GM12878 (cell line): ENCODE measurements around the gene PCBD1. TPM values are rescaled to one million over a fixed set of nuclear protein-coding genes. Genes with fewer than 3 reads are reported as not detected.

Experiments
- ATAC-seq: fragments of 200-7000 bp; cut with Tn5 transposase; 3 replicates; pipeline ENCODE4 v1.9.1; 2020; ENCODE audit warnings: mild to moderate bottlenecking, moderate library complexity
- BruUV-seq: library from RNA; stranded (reverse); fragments of 400-500 nt; replicated peaks from 2 replicates; lab custom pipeline; 2021; lab: Mats Ljungman, UMichigan
- CTCF ChIA-PET: fragments of 300-600 bp; sonication (Branson Sonifier 250); formaldehyde crosslinking; extraction: SDS; loops from one replicate; lab custom pipeline; 2021; ENCODE audit warnings: inconsistent platforms; lab: Yijun Ruan, JAX
- POLR2A ChIA-PET: fragments of 350-600 bp; formaldehyde crosslinking; extraction: SDS; loops from one replicate; lab custom pipeline; 2021; ENCODE audit warnings: inconsistent platforms; lab: Charles Lee
- RAD21 ChIA-PET: fragments of 300-600 bp; sonication (Branson Sonifier 250); formaldehyde crosslinking; loops from one replicate; lab custom pipeline; 2023; ENCODE audit warnings: antibody characterized with exemption; ENCODE audit not compliant: unreplicated experiment; lab: Charles Lee
- SMC1A ChIA-PET: fragments of 300-600 bp; sonication (Branson Sonifier 250); formaldehyde crosslinking; loops from one replicate; lab custom pipeline; 2023; ENCODE audit not compliant: unreplicated experiment, uncharacterized antibody; lab: Charles Lee
- DNase-seq: peaks from one replicate; pipeline ENCODE4 v3.0.0-alpha.2; 2011; ENCODE audit warnings: low read depth, low spot score
- FAIRE-seq: peaks from 3 replicates; lab custom pipeline; 2011; peaks lifted over from hg19 to GRCh38; lab: Jason Lieb, UNC
- H2AFZ ChIP-seq: 2 replicates; pipeline ENCODE4 v1.6.0; 2011; ENCODE audit warnings: low read depth, low read length, control low read depth; ENCODE audit not compliant: control insufficient read depth
- H3K27ac ChIP-seq: 2 replicates; pipeline ENCODE4 v1.5.1; 2011; ENCODE audit warnings: control low read depth; ENCODE audit not compliant: control insufficient read depth, insufficient read depth
- H3K27me3 ChIP-seq, 2 experiments: replicated peaks in 1 of 2; 2 replicates each; pipeline versions ENCODE4 v1.6.0 to v1.6.1; 2011; ENCODE audit warnings: low read length in 1 of 2; ENCODE audit not compliant: control insufficient read depth in 2 of 2, insufficient read depth in 2 of 2
- H3K36me3 ChIP-seq, 2 experiments: 2 replicates each; pipeline ENCODE4 v1.5.1; 2011; ENCODE audit warnings: low read length in 1 of 2; ENCODE audit not compliant: control insufficient read depth in 2 of 2, insufficient read depth in 2 of 2
- H3K4me1 ChIP-seq: 2 replicates; pipeline ENCODE4 v1.6.1; 2011; ENCODE audit warnings: mild to moderate bottlenecking, low read length, moderate library complexity, mixed read lengths; ENCODE audit not compliant: control insufficient read depth, insufficient read depth
- H3K4me2 ChIP-seq: 2 replicates; pipeline ENCODE4 v1.6.0; 2011; ENCODE audit warnings: control low read depth; ENCODE audit not compliant: control insufficient read depth, insufficient read depth
- H3K4me3 ChIP-seq: fragments of 200-600 bp; sonication (generic); 2 replicates; pipeline ENCODE4 v1.5.1; 2016
- H3K79me2 ChIP-seq: 2 replicates; pipeline ENCODE4 v1.6.0; 2011; ENCODE audit warnings: low read length; ENCODE audit not compliant: control insufficient read depth, insufficient read depth
- H3K9ac ChIP-seq: 2 replicates; pipeline ENCODE4 v1.8.0; 2011; ENCODE audit warnings: low read length, control low read depth, mixed read lengths; ENCODE audit not compliant: control insufficient read depth, insufficient read depth
- H3K9me3 ChIP-seq: replicated peaks from 3 replicates; pipeline ENCODE4 v1.5.1; 2011; ENCODE audit warnings: mild to moderate bottlenecking, low read length; ENCODE audit not compliant: control insufficient read depth, insufficient read depth
- H4K20me1 ChIP-seq: 2 replicates; pipeline ENCODE4 v1.6.0; 2011; ENCODE audit not compliant: control insufficient read depth, insufficient read depth
- CHD4 ChIP-seq: fragments of 200-600 bp; sonication (generic); IDR thresholded peaks from 2 replicates; pipeline ENCODE4 v1.6.1; 2016; ENCODE audit warnings: mild to moderate bottlenecking
- FOXM1 ChIP-seq: IDR thresholded peaks from 2 replicates; pipeline ENCODE4 v1.6.1; 2012; ENCODE audit warnings: low read depth, mild to moderate bottlenecking, inconsistent platforms, low read length, moderate library complexity
- HCFC1 ChIP-seq: fragments of 150-350 bp; IDR thresholded peaks from 2 replicates; pipeline ENCODE4 v1.6.1; 2014; ENCODE audit warnings: low read length
- MAX ChIP-seq: IDR thresholded peaks from 2 replicates; pipeline ENCODE4 v1.6.1; 2012; ENCODE audit warnings: low read depth, low read length, improper control_type of control experiment
- MEF2B ChIP-seq: fragments of 450-650 bp; IDR thresholded peaks from 2 replicates; pipeline ENCODE4 v1.6.1; 2018; ENCODE audit warnings: mild to moderate bottlenecking, moderate library complexity; ENCODE audit not compliant: partially characterized antibody, poor library complexity, severe bottlenecking
- MYB ChIP-seq: fragments of 150-350 bp; IDR thresholded peaks from 2 replicates; pipeline ENCODE4 v1.6.1; 2014; ENCODE audit warnings: mild to moderate bottlenecking, low read depth, low read length, borderline replicate concordance
- NBN ChIP-seq: fragments of 450-650 bp; IDR thresholded peaks from 2 replicates; pipeline ENCODE4 v1.6.1; 2016
- RB1 ChIP-seq: fragments of 450-650 bp; formaldehyde crosslinking; IDR thresholded peaks from 2 replicates; pipeline ENCODE4 v1.6.1; 2017; ENCODE audit warnings: mild to moderate bottlenecking, borderline replicate concordance
- SMAD5 ChIP-seq: IDR thresholded peaks from 2 replicates; pipeline ENCODE4 v1.6.1; 2016; ENCODE audit warnings: antibody characterized with exemption, low read depth
- SREBF2 ChIP-seq: IDR thresholded peaks from 2 replicates; pipeline ENCODE4 v1.6.1; 2012; ENCODE audit warnings: mild to moderate bottlenecking, low read length
- TAF1 ChIP-seq: IDR thresholded peaks from 2 replicates; pipeline ENCODE4 v1.6.1; 2011; ENCODE audit warnings: mild to moderate bottlenecking, low read depth, low read length, borderline replicate concordance
- ZNF207 ChIP-seq: fragments of 450-650 bp; IDR thresholded peaks from 2 replicates; pipeline ENCODE4 v1.6.1; 2014; ENCODE audit warnings: antibody characterized with exemption, mild to moderate bottlenecking, borderline replicate concordance
- WGBS: methylation state at CpG from one replicate; pipeline ENCODE4 v1.1.6; 2016; ENCODE audit warnings: low lambda C conversion rate; ENCODE audit not compliant: insufficient replicate concordance, insufficient coverage; ENCODE audit errors: missing lambda C conversion rate; 5-methylcytosine and 5-hydroxymethylcytosine counted together
- in situ Hi-C: fragments of 300-500 bp; cut with MboI; formaldehyde crosslinking; loops from 9 replicates; pipeline ENCODE4 v1.14.3; 2018; ENCODE audit warnings: mixed read lengths
- intact Hi-C: fragments of 100-400 bp; cut with micrococcal nuclease; formaldehyde crosslinking; loops from one replicate; pipeline ENCODE4 v1.14.2; 2022; ENCODE audit not compliant: unreplicated experiment
- polyA plus RNA-seq, 11 experiments: library from polyadenylated mRNA; depleted of rRNA in 4 of 11; unstranded in 6 of 11; stranded (reverse) in 5 of 11; fragments of >200 nt; fragmentation: Nextera tagmentation in 4 of 11; fragmentation: Illumina TruSeq in 1 of 11; extraction: Ambion mirVana in 4 of 11; extraction: Trizol in 1 of 11; gene quantifications; 1 replicate in 1 of 11; 2 replicates in 10 of 11; pipeline versions ENCODE4 v1.2.1 to v1.2.3, GENCODE V29; 2011 to 2016; ENCODE audit warnings: inconsistent platforms in 2 of 11, missing spikeins in 2 of 11, low read depth in 1 of 11
- total RNA-seq, 4 experiments: library from RNA; depleted of rRNA in 3 of 4; stranded (reverse); fragments of >200 nt in 3 of 4; fragmentation: Illumina TruSeq in 1 of 4; extraction: Trizol in 1 of 4; gene quantifications; 2 replicates each; pipeline versions ENCODE4 v1.2.1 to v1.2.3, GENCODE V29; 2013 to 2021
- TF ChIP-seq, protein P1 (sequence below): IDR thresholded peaks from 2 replicates; pipeline ENCODE4 v1.6.1; 2011; ENCODE audit warnings: low read depth, mild to moderate bottlenecking, low read length, moderate library complexity, borderline replicate concordance; ENCODE audit errors: extremely low read depth
- TF ChIP-seq, protein P2 (sequence below): fragments of 450-650 bp; IDR thresholded peaks from 2 replicates; pipeline ENCODE4 v1.6.1; 2016; ENCODE audit warnings: mild to moderate bottlenecking
- TF ChIP-seq, protein P3 (sequence below): fragments of 150-350 bp; IDR thresholded peaks from 2 replicates; pipeline ENCODE4 v1.6.1; 2014; ENCODE audit warnings: mild to moderate bottlenecking, low read depth, low read length

The PCBD1 gene
- total and polyA plus RNA-seq, 10 of the 15 experiments (the other 5 are each of a cell fraction or from before 2014, with no cell fraction given), result 5.6 to 66.8 (median 34.2) TPM

DNA sequence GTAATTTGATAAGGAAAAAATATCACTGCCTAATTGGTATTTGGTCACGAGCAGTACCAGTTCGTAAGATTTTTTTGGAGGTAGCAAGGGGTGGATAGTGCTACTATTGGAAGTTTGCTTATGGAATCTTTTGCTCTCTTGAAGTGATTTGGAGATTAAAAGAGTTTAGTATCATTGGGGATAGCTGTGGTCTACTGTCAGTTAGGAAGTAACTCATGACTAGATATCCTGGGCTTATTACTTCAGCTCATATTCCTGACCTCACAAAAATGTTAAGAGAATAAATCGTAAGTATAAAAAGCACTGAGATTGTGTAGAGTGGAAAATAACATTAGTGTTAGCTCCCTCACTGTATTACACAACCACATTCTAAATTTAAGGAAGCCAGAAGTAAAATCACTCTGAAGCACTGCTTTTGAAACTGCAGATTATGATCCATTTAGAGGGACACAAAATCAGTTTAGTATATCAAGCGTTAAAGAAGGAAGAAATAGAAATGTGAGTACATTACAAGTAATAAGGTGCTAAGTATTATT, 50.0 kb downstream of the PCBD1 start:
- POLR2A ChIA-PET, result no interaction called here
- H4K20me1 ChIP-seq, result no peaks in the 10 kb centered on the region

More for the DNA sequence above, 50.0 kb downstream of the PCBD1 start:
- Histone ChIP-seq H3K4me2 (no peak overlapping the region), H3K79me2 (no peaks in the 10 kb centered on the region), H3K27ac (no peak overlapping the region), H2AFZ (no peak overlapping the region), H3K27me3 (no peaks in the 10 kb centered on the region), H3K4me1 (no peaks in the 10 kb centered on the region)
- DNase-seq (no peak), FAIRE-seq (no peak)
- CTCF ChIA-PET, result interaction anchor here (1.9 kb wide), 1 partner anchor 21 kb away, joined by 7 read pairs; no protein-coding TSS in a partner anchor
- BruUV-seq, result no TSS peak
- WGBS, result 91% methylated on average over 4 of the region's 4 CpGs
- RAD21 ChIA-PET, result no interaction called here
- in situ Hi-C loops, result no loop called here
- TF ChIP-seq, protein P1, sequence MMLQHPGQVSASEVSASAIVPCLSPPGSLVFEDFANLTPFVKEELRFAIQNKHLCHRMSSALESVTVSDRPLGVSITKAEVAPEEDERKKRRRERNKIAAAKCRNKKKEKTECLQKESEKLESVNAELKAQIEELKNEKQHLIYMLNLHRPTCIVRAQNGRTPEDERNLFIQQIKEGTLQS, result no peak
- TF ChIP-seq MEF2B (no peak), MAX (no peak), RB1 (no peak), TAF1 (no peak), SREBF2 (no peak), FOXM1 (no peak), HCFC1 (no peak), ZNF207 (no peak), CHD4 (no peak), SMAD5 (no peak), MYB (no peak), NBN (no peak)
- TF ChIP-seq, protein P2, sequence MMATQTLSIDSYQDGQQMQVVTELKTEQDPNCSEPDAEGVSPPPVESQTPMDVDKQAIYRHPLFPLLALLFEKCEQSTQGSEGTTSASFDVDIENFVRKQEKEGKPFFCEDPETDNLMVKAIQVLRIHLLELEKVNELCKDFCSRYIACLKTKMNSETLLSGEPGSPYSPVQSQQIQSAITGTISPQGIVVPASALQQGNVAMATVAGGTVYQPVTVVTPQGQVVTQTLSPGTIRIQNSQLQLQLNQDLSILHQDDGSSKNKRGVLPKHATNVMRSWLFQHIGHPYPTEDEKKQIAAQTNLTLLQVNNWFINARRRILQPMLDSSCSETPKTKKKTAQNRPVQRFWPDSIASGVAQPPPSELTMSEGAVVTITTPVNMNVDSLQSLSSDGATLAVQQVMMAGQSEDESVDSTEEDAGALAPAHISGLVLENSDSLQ, result no peak
- TF ChIP-seq, protein P3, sequence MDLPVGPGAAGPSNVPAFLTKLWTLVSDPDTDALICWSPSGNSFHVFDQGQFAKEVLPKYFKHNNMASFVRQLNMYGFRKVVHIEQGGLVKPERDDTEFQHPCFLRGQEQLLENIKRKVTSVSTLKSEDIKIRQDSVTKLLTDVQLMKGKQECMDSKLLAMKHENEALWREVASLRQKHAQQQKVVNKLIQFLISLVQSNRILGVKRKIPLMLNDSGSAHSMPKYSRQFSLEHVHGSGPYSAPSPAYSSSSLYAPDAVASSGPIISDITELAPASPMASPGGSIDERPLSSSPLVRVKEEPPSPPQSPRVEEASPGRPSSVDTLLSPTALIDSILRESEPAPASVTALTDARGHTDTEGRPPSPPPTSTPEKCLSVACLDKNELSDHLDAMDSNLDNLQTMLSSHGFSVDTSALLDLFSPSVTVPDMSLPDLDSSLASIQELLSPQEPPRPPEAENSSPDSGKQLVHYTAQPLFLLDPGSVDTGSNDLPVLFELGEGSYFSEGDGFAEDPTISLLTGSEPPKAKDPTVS, result no peak
- TF ChIP-seq, all 136 proteins: peak for 0
- intact Hi-C loops, result no loop called here
- H3K9ac ChIP-seq, result no peak overlapping the region
- H3K9me3 ChIP-seq, result peaks cover 3% of the 10 kb centered on the region; the same call in 1 of the 3 replicates
- SMC1A ChIA-PET, result interaction anchor here (0.9 to 1.6 kb wide), 2 partner anchors 9 to 17 kb away, joined by 3 to 4 read pairs; no protein-coding TSS in a partner anchor
- H3K36me3 ChIP-seq, result no peaks in the 10 kb centered on the region
- no peak for ATAC-seq
- H3K4me3 ChIP-seq, result no peak overlapping the region
